SHP77 (cell line): ENCODE measurements around the gene ABCA3.

Source experiments
- DNase-seq, 2 experiments: peaks; one replicate each; lab custom pipeline; 2025; lab: John Stamatoyannopoulos, UW

The ABCA3 gene

DNA sequence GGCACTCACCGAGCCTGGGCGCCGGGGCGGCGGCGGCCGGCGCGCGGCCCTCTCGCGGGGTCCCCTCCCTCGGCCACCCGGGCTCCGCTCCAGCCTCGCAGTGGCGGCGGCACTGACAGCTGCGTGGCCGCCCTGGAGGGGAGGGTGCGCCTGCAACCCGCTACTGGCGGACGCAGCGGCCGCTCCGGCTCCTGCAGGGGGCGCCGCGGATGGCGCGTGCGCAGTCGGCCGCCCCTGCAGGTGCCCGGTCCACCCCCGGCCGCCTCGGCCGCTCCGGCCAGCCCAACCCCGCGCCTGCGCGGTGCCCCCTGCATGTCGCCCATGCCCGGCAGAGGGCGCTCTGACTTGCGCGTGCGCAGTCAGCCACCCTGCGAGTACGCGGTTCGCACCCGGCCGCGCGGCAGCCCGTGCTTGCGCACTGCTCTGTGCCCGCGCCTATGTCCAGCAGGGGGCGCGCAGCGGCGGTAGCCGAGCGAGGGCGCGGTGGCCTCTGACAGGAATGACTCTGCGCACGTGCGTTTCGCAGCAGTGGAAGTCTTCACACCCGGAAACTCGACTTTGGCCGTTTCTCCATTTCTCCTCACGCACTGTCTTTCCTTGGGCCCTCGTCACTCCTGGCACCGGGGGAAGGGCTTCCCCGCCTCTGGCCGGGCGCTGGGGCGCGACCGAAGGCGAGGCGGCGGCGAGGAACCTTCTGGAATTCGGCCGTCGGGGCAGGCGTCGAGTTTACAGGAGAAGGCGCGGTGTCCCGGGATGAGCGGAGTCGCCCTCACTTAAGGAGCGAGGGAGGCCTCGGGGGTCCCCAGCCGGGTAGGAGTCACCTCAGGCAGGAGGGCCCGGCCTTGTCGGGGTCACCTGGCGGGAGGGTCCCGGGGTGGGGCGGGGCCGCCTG is at the start of gene ABCA3:
Gene ABCA3, minus strand, starts transcription at position 165 of the 892 bp plus-strand sequence. CDS start 14,262 bp downstream, outside the sequence.
- peak; percentile 79 to 88 for DNase-seq

GRCh38 chr16:2388875-2389433 is 48.4 kb upstream of the ABCA3 start:
- DNase-seq = peak; percentile 97

DNA sequence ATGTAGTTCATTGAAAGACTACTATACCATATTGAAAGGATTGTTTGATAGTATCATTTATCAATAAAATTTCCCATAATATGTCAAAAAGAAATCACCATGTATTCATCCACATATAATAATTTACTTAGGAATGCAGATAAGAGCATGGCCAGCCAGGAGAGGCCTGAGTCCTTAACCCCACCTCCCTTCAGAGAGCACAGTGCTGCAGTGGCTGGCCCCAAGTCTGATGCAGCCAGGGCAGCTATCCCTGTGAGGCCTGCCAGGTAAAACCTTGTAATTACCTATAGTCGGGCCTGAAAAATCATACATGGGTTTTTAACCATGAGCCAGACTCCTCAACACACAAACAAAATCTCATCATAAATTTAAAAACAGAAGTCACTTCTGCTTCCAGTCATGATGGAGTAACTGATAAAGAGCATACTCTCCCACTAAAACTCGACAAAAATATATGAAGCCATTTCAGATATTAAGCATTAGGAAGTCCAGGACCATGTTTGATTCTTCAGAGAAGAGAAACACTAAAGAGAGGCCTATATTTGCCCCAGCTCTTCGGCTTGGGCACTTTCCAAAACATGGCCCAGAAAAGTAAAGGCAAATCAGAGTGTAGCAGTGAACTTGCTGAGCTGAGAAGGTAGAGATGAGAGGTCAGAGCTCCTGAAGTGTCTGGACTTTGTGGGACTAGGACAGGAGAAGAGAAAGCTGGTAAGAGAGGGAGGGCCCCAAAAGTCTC is 47.8 kb upstream of the ABCA3 start:
- DNase-seq = peak in 1 of 2 experiments; percentile 20

DNA sequence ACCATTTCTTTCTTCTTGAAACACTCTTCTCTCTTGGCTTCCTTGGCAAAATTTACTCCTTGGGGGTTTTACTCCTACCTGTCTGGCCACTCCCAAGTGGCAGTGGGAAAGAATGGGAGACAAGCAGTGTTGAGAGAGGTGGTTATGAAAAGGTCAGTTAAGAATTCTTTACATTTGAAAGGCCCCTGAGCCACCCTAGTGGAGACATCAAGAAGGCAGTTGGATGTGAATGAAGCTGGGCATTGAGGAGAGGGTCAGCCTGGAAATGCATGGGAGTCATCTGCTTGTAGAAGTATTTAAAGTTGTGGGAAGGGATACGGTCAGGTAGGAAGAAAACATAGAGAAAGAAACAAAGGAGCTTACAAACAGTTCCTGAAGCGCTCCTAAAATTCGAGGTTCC is 46.5 kb upstream of the ABCA3 start:
- DNase-seq = peak; percentile 59 to 60

DNA sequence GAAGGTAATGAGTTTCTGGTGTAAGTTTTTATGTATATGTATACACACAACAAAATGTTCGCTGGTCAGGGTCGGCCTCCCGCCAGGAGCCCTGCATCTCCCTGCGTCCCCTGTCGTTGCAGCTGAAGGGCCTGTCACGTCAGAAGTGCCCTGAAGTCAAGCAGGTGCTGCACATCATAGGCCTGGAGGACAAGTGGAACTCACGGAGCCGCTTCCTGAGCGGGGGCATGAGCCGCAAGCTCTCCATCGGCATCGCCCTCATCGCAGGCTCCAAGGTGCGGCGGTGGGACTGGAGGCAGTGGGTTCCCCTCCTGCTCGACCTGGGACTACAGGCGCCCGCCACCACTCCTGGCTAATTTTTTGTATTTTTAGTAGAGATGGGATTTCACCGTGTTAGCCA is 45.5 kb upstream of the ABCA3 start:
- peak; percentile 74 to 75 for DNase-seq

- DNase-seq = peak; percentile 20 to 50
These were observed 44.8 kb upstream of the ABCA3 start for GRCh38 chr16:2385190-2385836.

- no peak for DNase-seq
These were observed 43.9 kb upstream of the ABCA3 start for GRCh38 chr16:2384426-2384825.

- DNase-seq = no peak
These were observed 43.0 kb upstream of the ABCA3 start for GRCh38 chr16:2383501-2383900.

GRCh38 chr16:2374644-2375043 is 34.1 kb upstream of the ABCA3 start:
- DNase-seq = no peak

DNA sequence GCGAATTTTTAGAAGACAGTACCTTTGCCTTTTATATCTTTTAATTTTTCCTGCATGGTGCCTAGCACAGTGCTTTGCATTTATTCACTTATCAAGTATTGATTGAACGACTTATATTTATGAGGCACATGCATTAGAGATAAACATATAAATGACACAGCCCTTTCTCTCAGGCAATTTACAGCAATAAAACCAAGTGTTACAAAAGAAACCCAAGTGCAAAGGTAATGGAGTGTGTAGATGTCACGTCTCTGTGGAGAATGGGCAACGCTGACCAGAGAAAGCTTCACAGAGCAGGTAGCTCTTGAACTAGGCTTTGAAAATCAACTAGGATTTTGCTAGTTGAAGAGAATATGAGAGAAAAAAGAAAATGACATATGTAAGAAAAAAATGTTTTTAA is 32.6 kb upstream of the ABCA3 start:
- DNase-seq = no peak

GRCh38 chr16:2372684-2373083 is 32.2 kb upstream of the ABCA3 start:
- DNase-seq = no peak

DNA sequence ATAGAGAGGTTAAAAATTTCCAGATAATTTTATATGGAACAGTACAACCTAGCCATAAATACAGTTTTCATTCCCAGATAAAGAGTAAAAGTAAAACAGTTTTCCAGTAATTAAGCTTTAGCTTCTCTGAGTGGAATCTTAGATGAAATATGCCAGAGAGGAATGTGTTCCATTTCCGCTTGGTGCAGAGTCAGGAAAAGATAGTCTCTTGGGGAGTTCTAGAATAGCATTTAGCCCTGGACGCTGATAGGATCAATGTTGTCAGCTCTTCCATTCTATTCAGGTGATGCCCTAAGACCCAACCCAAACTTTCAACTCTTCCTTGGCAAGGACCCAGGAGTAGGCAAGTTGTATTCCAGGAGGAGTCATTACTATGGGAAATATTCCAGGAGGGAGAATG is 30.9 kb upstream of the ABCA3 start:
- no peak for DNase-seq

- DNase-seq = no peak
These were observed 30.2 kb upstream of the ABCA3 start for GRCh38 chr16:2370721-2371120.

DNA sequence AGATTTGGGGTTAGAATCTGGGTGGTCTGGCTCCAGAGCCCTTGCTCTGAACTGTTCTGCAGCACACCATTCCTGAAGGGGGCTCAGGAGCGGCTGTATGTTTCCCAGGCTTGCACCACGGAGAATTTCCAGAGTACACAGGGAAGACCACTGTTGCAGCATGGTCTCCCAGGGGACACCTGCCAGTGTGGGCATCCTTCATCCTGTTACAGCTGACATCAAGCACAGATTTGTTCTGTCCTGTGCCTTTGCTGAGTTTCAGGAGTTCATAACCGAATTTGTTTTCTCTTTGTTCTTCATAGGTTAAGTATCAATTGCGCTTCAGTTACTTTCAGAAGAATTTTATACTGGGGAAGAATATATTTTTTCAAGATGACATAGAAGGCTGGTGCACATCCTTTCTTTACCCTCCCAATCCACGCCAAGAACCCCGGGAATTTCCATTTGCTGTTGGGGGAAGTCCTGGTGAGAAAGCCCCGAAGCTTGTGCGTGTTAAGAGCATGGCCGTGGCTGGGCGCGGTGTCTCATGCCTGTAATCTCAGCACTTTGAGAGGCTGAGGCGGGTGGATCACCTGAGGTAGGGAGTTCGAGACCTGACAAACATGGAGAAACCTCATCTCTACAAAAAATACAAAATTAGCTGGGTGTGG is 26.3 kb upstream of the ABCA3 start:
- DNase-seq = no peak

DNA sequence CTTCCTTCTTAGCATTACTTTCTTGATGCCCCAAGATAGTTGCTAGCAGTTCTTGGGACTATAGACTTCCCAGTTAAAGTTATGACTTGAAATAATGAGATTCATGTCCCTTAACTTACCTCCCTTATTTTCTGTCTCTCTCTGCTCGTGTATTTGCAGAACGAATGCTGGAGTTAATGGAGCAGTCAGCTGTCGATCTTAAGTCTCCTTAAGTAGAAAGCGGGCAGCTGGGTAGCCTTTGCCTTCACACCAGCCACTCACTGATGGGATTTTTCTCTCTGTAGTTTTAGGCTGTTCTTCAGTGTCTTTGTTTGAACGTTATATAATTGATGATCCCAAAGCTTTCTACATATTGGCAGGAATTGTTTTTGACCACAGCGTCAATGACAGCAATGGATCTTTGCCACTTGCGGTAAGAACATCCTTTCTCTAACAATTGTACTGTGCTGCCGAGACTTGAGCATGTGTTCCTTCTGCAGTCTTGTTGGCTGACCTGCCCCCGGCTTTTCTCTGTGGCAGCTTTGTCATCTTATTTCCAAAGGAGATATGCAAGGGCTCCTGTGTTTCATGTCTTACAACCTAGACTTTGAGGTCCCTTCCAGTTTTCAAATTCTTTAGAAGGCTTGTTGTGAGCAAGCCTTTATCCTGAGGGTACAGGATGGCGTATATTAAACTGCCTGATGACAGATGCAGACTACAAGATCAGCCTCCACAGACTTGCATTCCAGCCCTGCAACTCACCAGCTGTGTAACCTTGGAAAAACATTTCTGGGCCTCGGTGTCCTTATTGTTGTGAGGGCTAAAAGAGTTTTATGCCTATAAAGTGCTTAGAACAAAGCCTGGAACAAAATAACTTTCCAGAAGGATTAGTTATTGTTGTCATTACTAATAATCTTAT is 25.1 kb upstream of the ABCA3 start:
- DNase-seq = no peak

- DNase-seq = no peak
These were observed 24.2 kb upstream of the ABCA3 start for GRCh38 chr16:2364638-2365210.

DNA sequence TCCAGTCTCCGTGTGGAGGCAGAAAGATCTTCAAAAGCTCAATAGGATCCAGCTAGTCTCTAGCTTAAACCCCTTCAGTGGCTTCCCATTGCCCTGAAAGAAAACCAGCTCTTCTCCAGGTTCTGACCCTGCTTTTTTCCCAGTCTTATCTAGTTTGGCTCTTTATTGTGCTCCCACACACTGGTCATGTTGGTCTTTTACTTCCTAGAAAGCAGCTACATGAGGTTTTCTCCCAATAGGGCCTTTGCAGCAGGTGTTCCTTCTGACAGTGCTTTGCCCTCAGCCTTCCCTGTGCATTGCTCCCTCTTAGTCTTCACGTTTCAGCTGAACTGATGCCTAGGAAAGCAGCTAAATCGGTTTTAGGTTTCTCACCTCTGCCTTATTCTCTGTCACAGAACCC is 21.7 kb upstream of the ABCA3 start:
- DNase-seq = no peak

GRCh38 chr16:2361129-2361528 is 20.6 kb upstream of the ABCA3 start:
- DNase-seq = no peak

GRCh38 chr16:2359919-2360318 is 19.4 kb upstream of the ABCA3 start:
- no peak for DNase-seq

DNA sequence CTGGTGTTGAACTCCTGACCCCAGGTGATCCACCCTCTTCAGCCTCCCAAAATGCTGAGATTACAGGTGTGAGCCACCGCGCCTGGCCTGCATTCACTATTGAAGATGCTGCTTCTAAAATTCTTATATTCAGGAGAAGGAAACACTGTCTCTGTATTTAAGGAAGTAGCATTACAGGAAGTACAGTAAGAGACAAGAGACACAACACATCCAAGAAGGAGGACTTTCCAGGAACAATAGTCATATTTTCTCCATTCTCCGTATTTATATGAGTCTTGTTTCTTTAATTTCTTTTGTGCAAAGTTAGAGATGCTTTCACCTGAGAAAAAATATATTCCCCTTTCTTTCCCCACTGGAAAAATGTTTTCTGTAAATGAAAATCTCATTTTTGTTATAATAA is 18.3 kb upstream of the ABCA3 start:
- DNase-seq = no peak
